GM12891 (cell line): ENCODE results near the gene TTC38.

Experiments
- PAX5 ChIP-seq: IDR thresholded peaks from 2 replicates; pipeline ENCODE4 v1.6.1; 2011; ENCODE audit warnings: low read length, moderate library complexity, mild to moderate bottlenecking; ENCODE audit not compliant: insufficient read depth, severe bottlenecking
- POLR2A ChIP-seq: IDR thresholded peaks from 2 replicates; pipeline ENCODE4 v1.6.1; 2011; ENCODE audit warnings: low read depth, low read length, control low read depth
- POLR2AphosphoS5 ChIP-seq: IDR thresholded peaks from 2 replicates; pipeline ENCODE4 v1.6.1; 2011; ENCODE audit warnings: low read depth, low read length, control low read depth

- TF ChIP-seq POLR2A (no peak), POLR2AphosphoS5 (no peak), PAX5 (no peak)
Observed at GRCh38 chr22:46246178-46246577, 21.6 kb upstream of the TTC38 start.
